Measurements from ENCODE around the gene PGLYRP4.

- peak in 3 of 7 experiments; percentile 10 to 20 (median 17) for TF ChIP-seq CTCF (IDR thresholded peaks at IDR 0.05)
- no peak for TF ChIP-seq POLR2A (IDR thresholded peaks at IDR 0.05)
- no peak for TF ChIP-seq EP300 (IDR thresholded peaks at IDR 0.05)
Observed at GRCh38 chr1:153288634-153289275, 59.9 kb downstream of the PGLYRP4 start.
